Panc1 (cell line): ENCODE measurements around the gene AGGF1. TPM values are rescaled to one million over a fixed set of nuclear protein-coding genes. Genes with fewer than 3 reads are reported as not detected.
A peak's percentile ranks its signal among the peaks of the same experiment; 100 is the strongest.

Experiments used
- ATAC-seq: fragments of 200-7000 bp; cut with Tn5 transposase; 2 replicates; pipeline ENCODE4 v1.9.1; 2020; ENCODE audit warnings: mild to moderate bottlenecking, moderate library complexity
- BruUV-seq: library from RNA; stranded (reverse); fragments of 400-500 nt; replicated peaks from 2 replicates; lab custom pipeline; 2021; lab: Mats Ljungman, UMichigan
- CTCF ChIA-PET: fragments of 300-600 bp; sonication (Branson Sonifier 250); formaldehyde crosslinking; loops from one replicate; lab custom pipeline; 2022; ENCODE audit warnings: antibody characterized with exemption; lab: Charles Lee
- POLR2A ChIA-PET: fragments of 300-600 bp; sonication (Branson Sonifier 250); formaldehyde crosslinking; loops from one replicate; lab custom pipeline; 2022; ENCODE audit warnings: antibody characterized with exemption; lab: Charles Lee
- DNase-seq: peaks from one replicate; pipeline ENCODE4 v3.0.0-alpha.2; 2010; ENCODE audit warnings: low read depth, low spot score
- H3K27ac ChIP-seq: 2 replicates; pipeline ENCODE4 v1.5.1; 2011; ENCODE audit warnings: mild to moderate bottlenecking, low read length, inconsistent platforms
- H3K27me3 ChIP-seq: fragments of 200-500 bp; sonication (Bioruptor generic); 2 replicates; pipeline ENCODE4 v1.6.0; 2014; ENCODE audit warnings: low read length, inconsistent platforms; ENCODE audit not compliant: control insufficient read depth, insufficient read depth
- H3K36me3 ChIP-seq: fragments of 200-500 bp; sonication (Bioruptor generic); 2 replicates; pipeline ENCODE4 v1.5.1; 2014; ENCODE audit warnings: inconsistent platforms, mild to moderate bottlenecking, low read length, moderate library complexity; ENCODE audit not compliant: control insufficient read depth, insufficient read depth
- H3K4me1 ChIP-seq: 2 replicates; pipeline ENCODE4 v1.5.1; 2011; ENCODE audit warnings: inconsistent platforms, mild to moderate bottlenecking, low read length, moderate library complexity; ENCODE audit not compliant: control insufficient read depth, insufficient read depth
- H3K4me3 ChIP-seq, 2 experiments: 2 replicates each; pipeline ENCODE4 v1.5.1; 2011 to 2012; ENCODE audit warnings: low read depth in 2 of 2, low read length in 2 of 2, mild to moderate bottlenecking in 2 of 2, inconsistent platforms in 1 of 2, moderate library complexity in 1 of 2
- H3K9me3 ChIP-seq: fragments of 200-500 bp; sonication (Bioruptor generic); 2 replicates; pipeline ENCODE4 v1.5.1; 2014; ENCODE audit warnings: low read depth, mild to moderate bottlenecking, inconsistent platforms, low read length, moderate library complexity; ENCODE audit not compliant: control insufficient read depth, insufficient read depth
- CTCF ChIP-seq: fragments of 450-650 bp; IDR thresholded peaks from 2 replicates; pipeline ENCODE4 v1.5.1; 2017; ENCODE audit warnings: mild to moderate bottlenecking
- POLR2AphosphoS5 ChIP-seq: IDR thresholded peaks from 2 replicates; pipeline ENCODE4 v1.6.1; 2012; ENCODE audit warnings: mild to moderate bottlenecking, low read depth, low read length, moderate library complexity
- REST ChIP-seq, 2 experiments: IDR thresholded peaks; 2 replicates each; pipeline ENCODE4 v1.6.1; 2011 to 2012; ENCODE audit warnings: low read depth in 2 of 2, control low read depth in 1 of 2, low read length in 1 of 2, mild to moderate bottlenecking in 1 of 2, moderate library complexity in 1 of 2; ENCODE audit not compliant: insufficient read depth in 1 of 2
- SIN3A ChIP-seq: IDR thresholded peaks from 2 replicates; pipeline ENCODE4 v1.6.1; 2012; ENCODE audit warnings: low read depth, mild to moderate bottlenecking, low read length, moderate library complexity, borderline replicate concordance; ENCODE audit not compliant: insufficient read depth
- TCF7L2 ChIP-seq: IDR thresholded peaks from 2 replicates; pipeline ENCODE4 v1.6.1; 2011; ENCODE audit warnings: mild to moderate bottlenecking, low read depth, low read length, inconsistent platforms
- in situ Hi-C: cut with HindIII; loops from 2 replicates; pipeline ENCODE4 v1.10.0; 2016; ENCODE audit warnings: low sequenced_read_pairs, low pct_unique_long_range_greater_than_20kb
- intact Hi-C: fragments of 100-400 bp; cut with micrococcal nuclease; formaldehyde crosslinking; loops from one replicate; pipeline ENCODE4 v1.10.0; 2022; ENCODE audit not compliant: unreplicated experiment
- total RNA-seq: library from RNA; stranded (reverse); gene quantifications from one replicate; pipeline ENCODE4 v1.2.1, GENCODE V29; 2021; ENCODE audit not compliant: unreplicated experiment

Gene AGGF1
- total RNA-seq, 1 experiment from 2014 or later = 23.1 TPM

- H3K4me3 ChIP-seq = peak overlapping the region; percentile 79 to 84
- ATAC-seq = no peak
- intact Hi-C loops (no loop called here), in situ Hi-C loops (no loop called here)
- peaks cover 14% of the 10 kb centered on the region for H3K4me1 ChIP-seq
- POLR2A ChIA-PET = interaction anchor here (0.6 kb wide), 1 partner anchor 719 kb away, joined by 4 read pairs; no protein-coding TSS in a partner anchor
- CTCF ChIA-PET = no interaction called here
- H3K9me3 ChIP-seq = no peaks in the 10 kb centered on the region
- no peak for DNase-seq
- no peaks in the 10 kb centered on the region for H3K27me3 ChIP-seq
- no peak for TF ChIP-seq POLR2AphosphoS5
- no peak for TF ChIP-seq CTCF
- no peak for TF ChIP-seq REST (IDR thresholded peaks at IDR 0.05; ENCODE audit: insufficient read depth in 1 of 2, low read depth in 2 of 2, low read length in 1 of 2)
- TF ChIP-seq SIN3A = no peak
- TF ChIP-seq TCF7L2 = no peak
- H3K36me3 ChIP-seq = peaks cover 2% of the 10 kb centered on the region; the same call in 1 of the 2 replicates
- no TSS peak for BruUV-seq
- peak overlapping the region; percentile 94 for H3K27ac ChIP-seq
Observed at GRCh38 chr5:77087484-77088261, 57.5 kb downstream of the AGGF1 start.

- no peak for DNase-seq
- CTCF ChIA-PET = no interaction called here
Observed at GRCh38 chr5:77095189-77095588, 65.0 kb downstream of the AGGF1 start.

More at GRCh38 chr5:77095189-77095588, 65.0 kb downstream of the AGGF1 start:
- H3K27ac ChIP-seq = no peak overlapping the region
- no peak overlapping the region for H3K4me3 ChIP-seq
- no peaks in the 10 kb centered on the region for H3K36me3 ChIP-seq
- POLR2A ChIA-PET = no interaction called here
- no peaks in the 10 kb centered on the region for H3K4me1 ChIP-seq
- no peaks in the 10 kb centered on the region for H3K9me3 ChIP-seq
- intact Hi-C loops = no loop called here
- no peaks in the 10 kb centered on the region for H3K27me3 ChIP-seq
- in situ Hi-C loops = no loop called here
- no peak for ATAC-seq
- TF ChIP-seq SIN3A (no peak), REST (IDR thresholded peaks at IDR 0.05; ENCODE audit: insufficient read depth in 1 of 2, low read depth in 2 of 2, low read length in 1 of 2) (no peak), POLR2AphosphoS5 (no peak), CTCF (no peak), TCF7L2 (no peak)
- no TSS peak for BruUV-seq
